T-helper 1 cell (primary cell): ENCODE results near the gene SSR3.
A peak's percentile ranks its signal among the peaks of the same experiment; 100 is the strongest.

Experiments
- DNase-seq, 5 donors: peaks; one replicate each; pipeline ENCODE4 v3.0.0-alpha.2; 2012 to 2020

Gene SSR3

DNA sequence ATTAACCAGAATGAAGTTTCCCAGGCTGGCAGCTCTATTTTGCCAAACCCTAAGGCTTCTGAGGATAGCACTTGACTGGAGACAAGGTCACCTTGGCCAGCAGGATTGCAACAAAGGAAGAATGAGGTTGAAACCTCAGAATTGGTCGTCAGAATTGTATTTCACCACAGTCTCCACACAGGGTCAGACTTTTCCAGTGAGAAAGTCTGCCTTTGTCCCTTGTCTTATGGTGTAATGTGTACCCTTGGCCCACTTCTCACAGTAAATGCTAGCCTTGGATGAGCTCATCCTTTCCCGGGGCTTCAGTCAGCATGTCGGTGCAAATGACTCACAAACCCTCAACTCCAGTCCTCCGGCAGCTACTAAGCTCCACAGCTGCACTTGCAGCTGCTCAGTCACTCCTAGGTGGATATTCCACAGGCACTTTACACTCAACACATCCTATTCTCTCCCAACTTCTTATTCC lies 19.7 kb downstream of the SSR3 start:
- DNase-seq, result peak in 1 of 5 donors; percentile 10

DNA sequence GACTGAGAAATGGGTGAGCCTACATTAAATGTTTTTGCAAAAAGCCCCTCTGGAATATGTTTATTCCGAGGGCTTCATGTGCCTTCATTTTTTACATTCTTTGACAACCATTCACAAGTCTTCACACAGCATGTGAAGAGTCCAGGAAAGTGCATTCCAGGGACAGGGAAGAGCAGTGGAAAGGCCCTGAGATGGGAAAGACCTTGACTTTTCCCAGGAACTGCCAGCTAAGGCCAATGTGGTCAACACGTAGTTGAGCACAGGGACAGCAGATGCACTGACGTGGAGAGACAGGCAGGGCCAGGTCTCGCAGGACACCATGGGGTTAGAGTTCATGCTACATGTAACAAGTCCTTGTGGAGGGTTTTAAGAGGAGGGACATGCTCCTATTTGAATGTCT lies 21.7 kb downstream of the SSR3 start:
- no peak for DNase-seq

DNA sequence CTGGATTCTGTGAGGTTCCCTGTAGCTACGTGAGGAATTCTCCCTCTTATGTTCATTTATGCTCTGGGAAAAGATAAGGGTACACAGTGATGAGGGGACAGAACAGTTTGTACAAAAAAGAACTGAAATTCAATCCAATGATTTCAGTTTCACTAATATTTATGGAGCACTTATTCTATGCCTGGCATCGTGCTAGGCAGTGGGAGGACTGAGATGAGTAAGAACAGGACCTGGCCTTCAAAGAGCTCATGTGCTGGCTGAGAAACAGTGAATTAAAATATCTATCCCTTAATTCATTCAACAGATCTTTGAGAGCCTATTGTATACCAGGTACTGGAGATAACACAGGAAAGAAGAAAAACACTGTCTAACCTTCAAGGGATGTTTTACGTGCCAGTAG lies 22.2 kb downstream of the SSR3 start:
- DNase-seq, result no peak

DNA sequence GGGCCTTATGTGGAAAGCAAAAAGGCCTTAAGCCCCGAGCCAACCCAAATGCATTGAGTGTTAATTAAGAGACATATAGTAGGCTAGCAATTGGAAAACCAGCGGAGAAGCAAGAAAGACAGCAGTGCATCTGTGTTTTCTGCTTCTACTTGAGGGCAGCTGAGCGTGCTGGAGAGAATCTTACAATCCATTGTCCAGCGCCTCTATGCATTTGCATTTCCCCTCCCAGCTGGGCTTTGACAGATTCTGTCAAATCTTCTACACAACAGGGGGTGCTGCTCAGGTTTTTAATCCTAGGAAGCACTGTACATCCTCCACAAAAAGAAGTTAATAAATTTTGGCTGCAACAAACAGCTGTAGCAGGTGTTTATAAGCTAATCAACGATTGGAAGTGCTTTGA lies 23.9 kb downstream of the SSR3 start:
- no peak for DNase-seq

DNA sequence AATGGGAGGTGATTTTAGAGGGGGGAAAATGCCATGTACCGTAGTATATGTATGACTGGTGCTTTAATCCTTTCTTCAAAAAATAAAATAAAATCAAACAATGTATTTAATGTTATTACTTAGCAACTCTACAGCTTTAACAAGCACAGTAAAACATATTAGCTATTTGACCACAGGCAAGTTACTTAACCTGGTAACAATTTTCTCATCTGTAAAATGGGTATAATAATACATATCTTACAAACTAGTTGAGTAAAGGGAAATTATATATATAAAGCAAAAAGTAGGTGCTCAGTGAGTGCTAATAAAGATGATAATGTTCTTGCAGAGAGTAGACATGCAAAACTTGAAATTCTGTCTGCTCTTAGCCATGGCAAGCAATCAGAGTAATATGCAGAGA lies 27.9 kb downstream of the SSR3 start:
- DNase-seq, result no peak

DNA sequence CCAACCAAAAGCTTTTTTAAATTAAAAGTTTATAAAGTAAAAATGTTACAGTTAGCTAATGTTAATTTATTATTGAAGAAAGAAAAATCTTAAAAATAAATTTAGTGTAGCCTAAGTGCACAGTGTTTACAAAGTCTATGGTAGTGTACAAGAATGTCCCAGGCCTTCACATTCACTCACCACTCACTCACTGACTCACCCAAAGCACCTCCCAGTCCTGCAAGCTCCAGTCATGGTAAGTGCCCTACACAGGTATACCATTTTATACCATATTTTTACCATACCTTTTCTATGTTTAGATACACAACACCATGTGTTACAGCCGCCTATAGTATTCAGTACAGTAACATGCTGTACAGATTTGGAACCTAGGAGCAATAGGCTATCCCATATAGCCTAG lies 29.1 kb downstream of the SSR3 start:
- no peak for DNase-seq

DNA sequence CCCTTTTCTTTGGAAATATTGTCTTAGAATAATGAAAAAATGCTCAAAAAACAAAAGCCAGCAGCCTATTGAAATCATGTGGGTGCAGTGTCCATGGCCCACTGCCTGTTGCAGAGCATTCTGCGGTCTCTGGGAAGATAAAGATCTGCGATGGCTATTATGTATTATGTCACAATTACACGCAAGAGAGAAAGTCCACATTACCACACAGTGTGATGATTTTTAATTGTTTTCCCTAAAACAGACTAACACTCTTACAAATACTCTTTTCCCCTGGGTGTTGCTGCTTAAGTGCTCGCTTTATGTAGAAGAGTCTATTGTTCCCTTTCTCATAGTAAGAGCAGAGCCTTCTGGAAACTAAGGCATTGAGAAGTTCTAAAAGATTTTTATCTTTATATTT lies 32.2 kb downstream of the SSR3 start:
- DNase-seq, result no peak

DNA sequence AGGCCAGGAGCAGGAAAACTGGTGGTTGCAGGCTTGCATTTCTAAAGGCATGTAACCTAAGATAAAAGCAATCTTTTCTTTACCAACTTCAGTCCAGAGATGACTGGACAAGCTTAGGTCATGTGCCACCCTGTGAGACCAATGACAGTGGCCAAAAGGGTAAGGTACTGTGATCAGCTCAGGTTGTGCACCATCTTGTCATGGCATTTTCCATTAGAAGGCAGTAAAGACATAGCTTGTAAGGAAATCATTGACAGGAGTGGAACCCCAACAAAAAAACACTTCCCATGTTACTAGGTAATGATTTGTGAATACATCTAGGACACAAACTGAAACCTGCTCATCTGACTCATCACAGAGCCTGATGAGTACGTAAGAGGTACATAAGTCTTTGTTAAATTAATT lies 35.2 kb downstream of the SSR3 start:
- peak in 1 of 5 donors; percentile 65 for DNase-seq

DNA sequence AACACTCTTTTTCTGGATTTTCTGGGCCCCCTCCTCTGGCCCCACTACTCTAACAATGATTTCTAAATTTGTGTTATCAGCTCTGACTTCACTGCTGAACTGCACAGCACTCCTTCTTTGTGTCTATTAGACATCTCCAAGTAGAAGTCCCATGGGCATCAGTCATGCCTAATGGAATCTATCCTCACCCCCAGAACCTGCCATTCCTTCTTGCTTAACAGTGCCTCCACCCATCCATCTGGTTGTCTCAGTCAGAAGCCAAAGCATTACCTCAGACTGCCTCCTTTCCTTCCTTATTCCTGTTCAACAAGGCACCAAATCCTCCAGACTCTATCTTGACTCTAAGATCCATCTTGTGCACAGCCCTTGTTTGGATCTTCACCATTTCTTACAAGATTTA lies 36.2 kb downstream of the SSR3 start:
- DNase-seq, result no peak

DNA sequence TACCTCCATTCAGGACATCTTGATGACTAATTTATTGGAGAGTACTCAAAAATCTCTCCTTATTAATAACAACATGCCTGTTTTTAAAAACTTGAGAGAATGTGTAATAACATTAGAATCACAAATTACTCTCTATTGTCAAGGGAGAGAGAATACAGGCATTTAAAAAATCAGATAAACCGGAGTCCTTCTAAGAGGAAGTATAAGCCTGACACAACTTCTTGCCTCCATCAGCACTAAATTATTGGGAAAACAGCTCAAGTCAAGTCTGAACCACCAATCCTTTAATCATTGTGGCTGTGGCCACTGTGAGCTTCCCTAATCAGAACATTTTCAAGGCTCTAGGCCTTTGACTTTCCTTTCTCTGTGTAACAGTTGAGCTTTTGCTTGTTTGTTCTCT lies 38.0 kb downstream of the SSR3 start:
- DNase-seq, result no peak

DNA sequence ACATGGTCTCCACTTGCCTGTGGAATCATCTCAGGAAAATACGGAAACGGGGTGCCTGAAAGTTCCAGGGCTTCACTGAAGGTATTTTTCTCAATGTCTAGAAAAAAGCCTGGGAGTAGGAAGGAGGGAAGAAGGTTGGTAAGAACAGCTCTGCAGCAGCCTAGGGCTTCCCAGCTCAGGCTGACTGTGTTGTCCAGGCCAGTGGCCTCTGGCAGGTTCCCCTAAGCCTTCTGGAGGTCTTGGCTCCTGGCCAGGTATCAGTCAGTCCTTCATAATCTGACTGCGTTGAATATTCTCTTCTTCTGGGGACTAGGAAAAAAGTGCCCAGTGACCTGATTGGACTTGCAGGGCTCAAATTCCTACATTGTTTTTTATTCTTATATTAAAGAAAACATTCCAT lies 38.6 kb downstream of the SSR3 start:
- DNase-seq, result no peak

DNA sequence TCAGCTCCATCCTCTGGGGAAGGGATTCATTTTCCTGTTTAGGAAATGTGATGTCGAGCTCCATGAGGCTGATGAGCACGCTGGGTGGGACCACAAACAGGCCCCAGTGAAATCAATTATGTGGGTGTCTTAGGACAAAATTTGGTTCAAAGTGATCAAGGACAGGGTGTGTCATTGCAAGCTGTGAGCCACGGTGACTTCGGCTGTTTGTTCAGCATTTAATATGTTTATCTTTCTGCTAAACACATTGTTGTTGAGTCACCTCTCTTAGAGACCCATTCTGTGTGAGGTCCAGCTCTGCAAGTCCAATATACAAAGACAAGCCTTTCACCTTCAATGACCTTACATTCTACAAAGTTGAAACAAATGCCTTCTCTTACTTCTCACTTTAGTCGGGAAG lies 41.3 kb downstream of the SSR3 start:
- DNase-seq, result no peak

DNA sequence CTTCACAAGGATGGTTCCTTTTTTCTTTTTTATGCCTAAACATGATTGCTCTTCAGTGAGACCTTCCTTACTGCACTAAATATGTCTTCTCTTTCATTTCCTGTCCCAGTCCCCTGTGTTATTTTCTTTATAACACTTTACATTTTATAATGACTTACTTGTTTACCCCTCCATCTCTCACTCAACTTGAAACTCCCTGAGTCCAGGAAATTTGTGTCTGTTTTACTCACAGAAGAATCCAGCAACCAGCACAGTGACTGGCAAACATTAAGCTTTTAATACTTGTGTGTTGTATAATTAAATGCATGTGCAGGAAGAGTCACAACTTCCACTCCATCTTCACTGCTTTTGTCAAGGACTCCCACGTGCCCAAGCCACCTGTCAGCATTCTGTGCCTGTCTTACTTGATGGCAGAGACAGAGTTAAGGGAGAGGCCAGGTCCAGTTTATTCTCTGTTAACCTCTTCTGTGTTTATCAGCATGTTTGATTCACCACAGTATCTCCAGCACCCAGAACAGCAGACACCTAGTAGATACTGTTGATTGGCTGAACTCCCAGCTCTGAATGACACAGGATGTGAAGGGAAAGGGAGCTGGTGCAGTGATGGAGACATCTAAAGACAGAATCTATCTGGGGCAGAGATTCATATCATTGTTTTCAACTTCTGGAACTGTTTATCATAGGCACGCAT lies 42.8 kb downstream of the SSR3 start:
- DNase-seq, result peak in 1 of 5 donors; percentile 42

DNA sequence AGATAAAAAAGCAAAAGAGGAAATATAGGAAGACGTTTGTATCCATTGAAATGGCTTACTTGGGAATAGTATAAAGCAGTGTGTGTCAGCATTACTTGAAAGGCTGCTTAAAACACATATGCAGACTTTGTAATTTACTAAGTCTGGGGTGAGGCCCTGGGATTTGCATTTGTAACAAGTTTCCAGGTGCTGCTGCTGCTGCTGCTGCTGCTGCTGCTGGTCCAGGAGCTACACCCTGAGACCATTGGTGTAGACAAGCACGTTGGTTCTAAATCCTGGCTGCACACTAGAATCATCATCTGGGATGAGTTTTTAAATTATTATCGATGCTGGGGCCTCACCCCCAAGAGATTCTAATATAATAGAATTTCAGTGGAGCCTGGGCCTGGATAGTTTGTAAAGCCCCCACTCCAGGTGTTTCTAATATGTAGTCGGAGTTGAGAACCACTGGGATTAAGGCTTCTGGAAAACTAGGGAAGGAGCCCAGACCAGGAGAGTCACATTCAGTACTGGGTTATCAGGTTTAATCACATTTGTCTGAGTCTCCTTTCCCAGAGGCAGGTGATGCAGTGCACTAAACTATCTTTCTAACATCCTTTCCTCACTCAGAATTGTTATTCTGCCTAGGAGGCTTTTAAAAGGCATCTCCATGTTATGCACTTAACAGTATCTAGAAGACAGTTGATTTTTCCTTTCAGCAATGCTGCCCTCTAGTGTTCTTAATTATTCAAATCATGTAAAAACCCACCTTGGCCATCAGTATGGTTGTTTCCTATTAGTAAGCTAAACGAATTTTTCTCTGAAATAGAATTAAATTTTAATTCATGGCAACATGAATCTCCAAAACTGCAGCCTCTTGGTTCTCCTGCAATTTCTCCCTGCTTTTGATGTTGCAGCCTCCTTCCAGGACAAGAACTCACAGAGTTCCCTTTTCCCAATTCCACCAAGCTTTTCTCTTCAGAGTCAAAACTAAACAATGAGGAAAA lies 45.4 kb downstream of the SSR3 start:
- DNase-seq, result peak in 1 of 5 donors; percentile 68

DNA sequence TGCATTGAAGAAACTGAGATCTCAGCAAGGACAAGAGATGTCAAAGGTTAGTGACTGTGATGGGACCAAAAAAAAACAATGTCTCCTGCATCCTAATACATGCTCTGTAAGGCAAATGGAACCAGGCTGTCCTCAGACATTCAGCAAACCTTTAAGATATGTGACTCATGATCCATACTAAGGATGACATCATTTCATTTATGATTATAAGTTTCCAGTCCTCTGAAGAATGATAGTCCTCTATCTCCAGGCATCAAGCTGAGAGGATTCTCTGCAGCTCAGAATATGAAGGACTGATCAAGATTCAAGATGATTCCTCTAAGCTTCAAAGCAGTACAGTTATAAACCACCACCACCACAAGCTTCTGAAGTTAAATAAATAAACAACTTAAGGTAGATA lies 47.6 kb downstream of the SSR3 start:
- no peak for DNase-seq

DNA sequence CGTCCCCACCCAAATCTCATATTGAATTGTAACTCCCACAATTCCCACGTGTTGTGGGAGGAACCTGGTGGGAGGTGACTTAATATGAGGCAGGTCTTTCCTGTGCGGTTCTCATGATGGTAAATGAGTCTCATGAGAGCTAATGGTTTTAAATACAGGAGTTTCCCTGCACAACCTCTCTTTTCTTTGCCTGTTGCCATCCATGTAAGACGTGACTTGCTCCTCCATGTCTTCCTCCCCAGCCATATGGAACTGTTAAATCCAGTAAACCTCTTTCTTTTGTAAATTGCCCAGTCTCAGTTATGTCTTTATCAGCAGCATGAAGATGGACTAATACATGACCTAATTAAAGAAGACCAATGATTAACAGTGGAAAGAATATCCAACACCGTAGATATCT lies 56.6 kb downstream of the SSR3 start:
- no peak for DNase-seq

DNA sequence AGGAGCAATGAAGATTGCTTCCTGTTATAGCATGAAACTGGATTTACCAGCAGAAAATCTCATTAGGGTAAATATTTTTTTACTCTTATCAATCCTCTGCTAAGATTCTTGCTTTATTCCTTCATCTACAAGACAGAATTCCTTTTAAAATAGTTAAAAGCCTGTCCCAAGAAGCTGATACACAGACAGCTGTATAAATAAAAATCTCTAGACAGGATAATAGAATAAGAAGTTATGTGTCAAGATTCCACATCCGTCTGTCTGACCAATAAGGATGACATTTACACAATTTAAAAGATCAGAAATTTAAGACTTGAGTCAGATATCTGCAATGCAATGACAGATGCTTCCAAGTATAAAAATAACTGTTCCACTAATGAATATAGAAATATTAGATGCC lies 57.6 kb downstream of the SSR3 start:
- DNase-seq, result no peak

DNA sequence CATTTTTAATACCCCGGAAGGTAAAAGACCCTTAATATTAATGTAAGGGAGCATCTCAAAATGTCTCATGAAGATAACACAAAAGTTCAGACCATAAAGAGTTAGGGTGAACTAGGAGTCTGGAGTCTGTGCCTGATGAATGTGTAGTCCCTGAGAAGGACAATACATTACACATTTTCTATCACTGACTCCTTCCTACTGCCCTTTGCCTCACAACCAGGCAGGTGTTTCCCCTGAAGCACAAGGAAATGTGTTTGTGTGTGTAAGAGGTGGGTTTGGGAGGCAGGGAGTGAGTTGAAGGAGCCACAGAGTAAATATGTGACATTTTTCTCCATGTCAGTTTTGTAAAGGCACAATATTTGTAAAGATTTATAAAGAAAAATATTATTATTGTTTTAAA lies 59.1 kb downstream of the SSR3 start:
- no peak for DNase-seq

DNA sequence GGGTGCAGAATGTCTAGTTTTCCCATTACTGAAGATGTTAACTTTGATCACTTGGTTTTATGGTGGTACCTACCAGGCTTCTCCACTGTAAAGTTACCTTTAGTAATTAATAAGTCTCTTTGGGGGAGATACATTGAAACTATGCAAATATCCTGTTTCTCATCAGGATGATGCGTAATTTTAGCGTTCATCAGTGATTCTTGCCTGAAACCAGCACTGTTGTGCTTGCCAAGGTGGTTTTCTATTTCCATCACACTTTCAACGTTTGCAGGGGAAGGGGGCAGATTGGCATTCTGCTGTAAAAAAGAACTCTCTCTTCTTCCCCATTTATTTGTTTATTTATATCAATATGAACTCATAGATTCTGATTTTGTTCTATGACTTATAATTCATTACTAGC lies 61.0 kb downstream of the SSR3 start:
- no peak for DNase-seq

DNA sequence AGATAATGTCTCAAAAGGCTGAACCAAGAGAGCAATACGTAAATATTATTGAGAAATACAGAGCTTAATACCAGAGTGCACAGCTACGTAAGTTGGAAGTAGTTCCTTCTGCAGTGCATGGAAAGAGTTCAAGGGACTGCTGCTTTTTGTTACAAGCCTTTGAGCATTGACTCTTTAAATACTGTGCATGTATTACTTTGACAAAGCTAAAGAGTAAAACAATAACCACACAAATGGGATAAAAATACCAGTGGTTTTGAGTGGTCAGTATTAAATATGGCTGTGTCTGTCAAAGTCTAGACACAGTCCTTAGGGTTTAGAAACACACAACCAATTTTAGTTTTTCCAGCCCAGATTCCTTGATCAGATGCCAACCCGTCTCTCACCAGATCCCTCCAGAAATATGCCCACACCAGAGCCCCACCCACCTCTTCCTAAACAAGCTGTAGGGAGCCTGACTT lies 62.1 kb downstream of the SSR3 start:
- no peak for DNase-seq

DNA sequence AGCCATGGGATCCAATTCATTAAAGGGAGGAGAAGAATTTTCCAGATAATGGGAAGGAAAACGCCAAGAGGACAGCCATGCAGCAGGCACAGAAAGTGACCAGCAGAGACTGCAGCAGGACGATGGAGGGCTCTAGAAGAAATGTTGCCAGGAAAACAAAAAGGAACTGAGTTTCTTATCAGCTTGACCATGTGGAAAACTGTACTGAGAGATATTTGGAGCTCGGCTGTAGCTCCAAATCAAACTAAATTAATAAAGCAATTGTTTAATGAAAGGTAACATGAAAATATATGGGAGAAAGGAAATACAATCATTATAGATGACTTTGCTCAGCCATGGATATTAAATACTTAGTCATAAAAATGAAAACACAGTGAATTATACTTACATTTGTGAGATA lies 63.7 kb downstream of the SSR3 start:
- DNase-seq, result no peak
